SJSA1 (cell line): ENCODE measurements around the gene TREM1. TPM values are rescaled to one million over a fixed set of nuclear protein-coding genes. Genes with fewer than 3 reads are reported as not detected.
"Not testable (repeated sequence)": the region's sequence is repeated elsewhere in the genome, so short reads cannot be mapped to it uniquely, and the experiment has no call there.

Experiments used
- DNase-seq, 2 experiments: peaks; one replicate each; pipeline ENCODE4 v3.0.0-alpha.2; 2015 to 2020; ENCODE audit warnings: low spot score in 2 of 2, low read depth in 1 of 2
- H3K27ac ChIP-seq: fragments of 250-450 bp; sonication (Bioruptor Pico); 2 replicates; pipeline ENCODE4 v1.5.1; 2020; ENCODE audit warnings: mild to moderate bottlenecking, moderate library complexity
- H3K27me3 ChIP-seq: fragments of 250-450 bp; sonication (Bioruptor Pico); replicated peaks from 2 replicates; pipeline ENCODE4 v1.5.1; 2020; ENCODE audit warnings: mild to moderate bottlenecking, moderate library complexity
- H3K36me3 ChIP-seq: fragments of 250-450 bp; sonication (Bioruptor Pico); 2 replicates; pipeline ENCODE4 v1.5.1; 2020; ENCODE audit warnings: mild to moderate bottlenecking
- H3K4me1 ChIP-seq: fragments of 250-450 bp; sonication (Bioruptor Pico); replicated peaks from 2 replicates; pipeline ENCODE4 v1.6.1; 2021; ENCODE audit warnings: mild to moderate bottlenecking
- H3K4me3 ChIP-seq: fragments of 250-450 bp; sonication (Bioruptor Pico); 2 replicates; pipeline ENCODE4 v1.5.1; 2020; ENCODE audit warnings: mild to moderate bottlenecking
- H3K9me3 ChIP-seq: fragments of 250-450 bp; sonication (Bioruptor Pico); replicated peaks from 2 replicates; pipeline ENCODE4 v1.5.1; 2020; ENCODE audit warnings: mild to moderate bottlenecking
- total RNA-seq: library from RNA; depleted of rRNA; stranded (reverse); fragments of >200 nt; shearing (Covaris generic); gene quantifications from 2 replicates; pipeline ENCODE4 v1.2.3, GENCODE V29; 2014

Gene TREM1
- total RNA-seq, 1 experiment from 2014 or later = not detected

DNA sequence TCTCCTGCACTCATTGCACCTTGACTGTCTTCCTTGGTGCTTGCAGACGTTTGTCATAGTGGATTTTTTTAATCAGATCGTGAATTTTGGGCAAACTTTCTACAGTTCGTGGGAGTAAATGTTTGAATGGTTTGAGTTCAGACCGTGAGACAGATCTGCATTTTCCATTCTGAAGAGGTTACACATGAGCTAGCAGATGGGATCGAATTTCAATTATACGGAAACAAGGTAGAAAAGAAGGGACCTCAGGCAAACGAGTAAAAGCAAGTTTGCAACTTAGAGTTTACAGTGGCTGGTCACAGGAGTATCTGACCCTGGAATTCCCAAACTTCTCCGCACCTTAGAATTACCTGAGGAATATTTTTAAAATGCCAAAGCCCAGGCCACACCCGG is 31.8 kb upstream of the TREM1 start:
- DNase-seq = no peak
- H3K9me3 ChIP-seq = no peaks in the 10 kb centered on the region
- H3K4me1 ChIP-seq = peaks cover 11% of the 10 kb centered on the region
- H3K27me3 ChIP-seq = peaks cover 37% of the 10 kb centered on the region
- no peaks in the 10 kb centered on the region for H3K36me3 ChIP-seq
- H3K27ac ChIP-seq = no peak overlapping the region
- H3K4me3 ChIP-seq = no peak overlapping the region

DNA sequence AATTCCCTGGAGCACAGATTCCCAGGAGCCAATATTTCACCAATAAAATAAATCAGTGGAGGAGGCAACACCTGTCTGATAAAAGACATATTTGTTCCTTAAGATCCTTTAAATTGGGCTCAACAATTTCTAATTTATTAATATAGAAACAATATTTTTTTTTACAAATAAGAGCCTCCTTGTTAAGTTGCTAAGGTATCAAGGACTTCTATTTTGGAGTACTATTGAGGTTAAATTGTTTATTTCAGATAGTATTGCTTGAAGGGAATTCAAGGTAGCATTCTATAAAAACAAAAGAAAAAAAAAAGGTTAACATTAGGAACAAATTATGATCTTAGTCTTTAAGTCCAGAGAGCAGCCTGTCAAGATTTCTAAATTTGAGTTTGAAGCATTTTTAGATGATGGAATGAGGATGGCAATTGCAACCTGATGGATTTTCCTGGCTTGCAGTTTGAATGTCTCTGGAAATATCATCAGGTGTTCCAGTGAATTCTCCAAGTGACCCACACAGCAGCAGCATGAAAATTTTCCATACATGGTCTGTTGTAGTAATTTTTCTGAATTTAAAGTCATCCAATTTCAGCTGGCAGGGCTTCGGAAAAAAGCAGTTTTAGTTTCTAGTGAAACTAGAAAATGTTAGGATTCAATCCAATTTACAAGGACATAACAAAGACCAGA is 29.6 kb upstream of the TREM1 start:
- no peak for DNase-seq
- Histone ChIP-seq H3K4me3 (no peak overlapping the region), H3K27ac (no peak overlapping the region), H3K9me3 (no peaks in the 10 kb centered on the region), H3K36me3 (no peaks in the 10 kb centered on the region), H3K4me1 (peaks cover 11% of the 10 kb centered on the region), H3K27me3 (peaks cover 44% of the 10 kb centered on the region)

DNA sequence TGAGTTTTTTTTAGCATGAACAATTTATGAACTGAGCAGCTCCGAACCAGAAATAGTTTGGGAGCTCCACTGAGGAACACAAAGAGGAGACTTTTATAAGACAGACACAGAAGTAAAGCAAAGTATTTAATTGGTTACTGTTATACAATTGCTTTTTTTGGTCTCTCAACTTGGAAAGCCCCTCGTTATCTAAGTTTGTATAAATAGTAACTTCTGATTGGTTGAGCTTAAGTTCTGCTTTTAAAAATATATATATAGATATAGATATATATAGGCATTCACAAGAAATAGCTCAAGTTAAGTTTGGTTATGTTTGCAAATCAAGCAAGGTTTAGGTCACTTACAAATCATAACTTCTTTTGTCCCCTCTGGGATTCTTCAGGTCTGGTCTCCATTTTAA is 28.7 kb upstream of the TREM1 start:
- H3K36me3 ChIP-seq = no peaks in the 10 kb centered on the region
- peaks cover 44% of the 10 kb centered on the region for H3K27me3 ChIP-seq
- no peaks in the 10 kb centered on the region for H3K9me3 ChIP-seq
- no peak overlapping the region for H3K27ac ChIP-seq
- no peak overlapping the region for H3K4me3 ChIP-seq
- DNase-seq = no peak
- peaks cover 6% of the 10 kb centered on the region; the same call in 1 of the 2 replicates for H3K4me1 ChIP-seq

DNA sequence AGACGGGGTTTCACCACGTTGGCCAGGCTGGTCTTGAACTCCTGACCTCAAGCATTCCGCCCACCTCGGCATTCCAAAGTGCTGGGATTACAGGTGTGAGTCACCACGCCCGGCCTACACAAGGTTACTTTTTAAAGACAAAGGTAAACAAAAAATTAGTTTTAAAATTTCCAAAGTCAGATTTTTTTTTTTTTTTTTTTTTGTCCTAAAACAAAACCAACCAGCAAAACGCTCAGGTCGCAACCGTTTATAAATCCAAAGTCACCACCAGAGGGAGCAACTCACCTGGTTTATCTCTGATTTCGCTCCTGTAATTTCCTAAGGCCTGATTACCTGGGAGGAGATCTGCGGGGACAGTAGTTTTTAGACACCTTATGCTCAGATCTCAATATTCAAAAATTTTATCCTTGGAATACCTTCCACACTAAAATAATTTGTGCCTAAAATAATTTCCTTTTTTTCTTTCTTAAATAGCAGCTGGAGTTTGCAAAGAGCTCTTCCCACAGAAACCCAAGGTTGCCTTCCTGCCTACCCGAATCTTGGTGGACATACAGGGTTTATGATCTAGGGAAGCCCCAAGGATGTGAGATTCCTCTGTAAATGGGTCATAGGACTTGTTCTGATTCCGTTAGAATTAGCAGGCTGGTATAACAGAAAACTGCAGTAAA is 19.8 kb upstream of the TREM1 start:
- peak in 1 of 2 experiments; percentile 56 for DNase-seq
- no peaks in the 10 kb centered on the region for H3K4me1 ChIP-seq
- peaks cover 19% of the 10 kb centered on the region for H3K27me3 ChIP-seq
- no peak overlapping the region for H3K4me3 ChIP-seq
- H3K27ac ChIP-seq = no peak overlapping the region
- no peaks in the 10 kb centered on the region for H3K36me3 ChIP-seq
- H3K9me3 ChIP-seq = no peaks in the 10 kb centered on the region; the same call in 1 of the 2 replicates

DNA sequence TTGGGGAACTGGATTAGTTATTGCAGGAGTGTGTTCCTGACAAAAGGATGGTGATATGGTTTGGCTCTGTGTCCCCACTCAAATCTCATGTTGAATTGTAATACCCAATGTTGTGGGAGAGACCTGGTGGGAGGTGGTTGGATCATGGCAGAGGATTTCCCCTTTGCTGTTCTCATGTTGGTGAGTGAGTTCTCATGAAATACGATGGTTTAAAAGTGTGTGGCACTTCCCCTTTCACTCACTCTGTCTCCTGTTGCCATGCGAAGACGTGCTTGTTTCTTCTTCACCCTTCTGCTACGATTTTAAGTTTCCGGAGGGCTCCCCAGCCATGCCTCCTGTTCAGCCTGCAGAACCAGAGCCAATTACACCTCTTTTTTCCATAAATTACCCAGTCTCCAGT is 16.2 kb upstream of the TREM1 start:
- DNase-seq = no peak
- no peaks in the 10 kb centered on the region for H3K4me1 ChIP-seq
- H3K36me3 ChIP-seq = no peaks in the 10 kb centered on the region
- peaks cover 12% of the 10 kb centered on the region for H3K27me3 ChIP-seq
- no peak overlapping the region for H3K27ac ChIP-seq
- no peaks in the 10 kb centered on the region; the same call in 1 of the 2 replicates for H3K9me3 ChIP-seq
- no peak overlapping the region for H3K4me3 ChIP-seq

DNA sequence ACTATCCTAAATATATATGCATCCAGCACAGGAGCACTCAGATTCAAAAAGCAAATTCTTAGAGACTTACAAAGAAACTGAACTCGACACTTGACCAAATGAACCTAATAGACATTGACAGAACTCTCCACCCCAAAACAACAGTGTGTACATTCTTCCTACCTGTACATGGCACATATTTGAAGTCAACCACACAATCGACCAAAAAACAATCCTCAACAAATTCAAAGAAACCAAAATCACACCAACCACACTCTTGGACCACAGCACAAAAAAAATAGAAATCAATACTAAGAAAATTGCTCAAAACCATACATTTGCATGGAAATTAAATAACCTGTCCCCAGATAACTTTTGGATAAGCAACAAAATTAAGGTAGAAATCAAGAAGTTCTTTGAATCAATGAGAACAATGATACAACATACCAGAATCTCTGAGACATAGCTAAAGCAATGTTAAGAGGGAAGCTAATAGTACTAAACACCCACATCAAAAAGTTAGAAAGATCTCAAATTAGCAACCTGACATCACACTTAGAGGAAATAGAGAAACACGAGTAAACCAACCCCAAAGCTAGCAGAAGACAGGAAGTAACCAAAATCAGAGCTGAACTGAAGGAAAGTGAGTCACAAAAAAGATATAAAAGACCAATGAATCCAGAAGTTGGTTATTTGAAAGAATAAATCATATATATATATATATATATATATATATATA is 12.5 kb upstream of the TREM1 start:
- Histone ChIP-seq H3K27ac (no peak overlapping the region), H3K4me1 (no peaks in the 10 kb centered on the region), H3K36me3 (no peaks in the 10 kb centered on the region), H3K4me3 (no peak overlapping the region), H3K9me3 (no peaks in the 10 kb centered on the region), H3K27me3 (no peaks in the 10 kb centered on the region)
- DNase-seq = no peak

DNA sequence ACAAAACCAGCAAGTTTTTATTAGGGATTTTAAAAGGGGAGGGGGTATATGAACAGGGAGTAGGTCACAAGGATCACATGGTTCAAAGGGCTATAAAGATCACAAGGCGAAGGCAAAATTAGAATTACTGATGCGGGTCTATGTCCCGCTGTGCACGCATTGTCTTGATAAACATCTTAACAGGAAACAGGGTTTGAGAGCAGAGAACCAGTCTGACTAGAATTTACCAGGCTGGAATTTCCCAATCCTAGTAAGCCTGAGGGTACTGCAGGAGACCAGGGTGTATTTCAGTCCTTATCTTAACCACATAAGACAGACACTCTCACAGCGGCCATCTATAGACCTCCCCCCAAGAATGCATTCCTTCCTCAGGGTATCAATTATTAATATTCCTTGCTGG is 10.8 kb upstream of the TREM1 start:
- H3K4me3 ChIP-seq, H3K27ac ChIP-seq, H3K4me1 ChIP-seq, DNase-seq, H3K27me3 ChIP-seq, H3K36me3 ChIP-seq, H3K9me3 ChIP-seq: not testable (repeated sequence)

DNA sequence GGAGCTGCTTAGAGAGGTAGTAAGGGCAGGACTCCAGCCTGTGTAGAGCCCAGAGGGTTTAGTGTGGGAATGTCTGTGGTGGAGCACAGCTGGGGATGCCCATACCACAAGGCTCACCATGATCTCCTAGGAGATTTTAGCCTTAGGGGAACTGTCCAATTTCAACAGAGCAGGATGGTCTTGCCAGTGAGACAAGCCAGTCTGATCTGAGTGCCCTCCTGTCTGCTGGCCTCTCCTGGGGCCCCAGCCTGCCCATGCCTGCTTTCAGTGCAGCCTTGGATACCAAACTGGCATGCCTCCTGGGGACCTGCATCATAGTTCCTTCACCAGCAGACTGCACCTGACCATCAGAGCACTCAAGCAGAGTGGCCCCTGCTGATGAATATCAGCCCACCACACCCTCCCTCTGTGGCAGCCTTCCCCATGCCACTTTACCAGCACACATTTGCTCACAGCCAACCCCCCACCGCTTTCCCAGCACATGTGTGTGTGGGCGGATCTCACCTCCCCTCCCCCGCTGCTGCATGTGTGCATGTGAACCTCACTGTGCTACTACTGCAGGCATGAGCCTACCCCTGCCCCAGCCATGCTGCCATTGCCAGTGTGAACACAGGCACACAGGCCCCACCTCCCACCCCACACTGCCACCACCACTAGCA is 7.9 kb upstream of the TREM1 start:
- no peak overlapping the region for H3K4me3 ChIP-seq
- no peaks in the 10 kb centered on the region for H3K9me3 ChIP-seq
- peaks cover 16% of the 10 kb centered on the region for H3K27me3 ChIP-seq
- DNase-seq = no peak
- H3K36me3 ChIP-seq = no peaks in the 10 kb centered on the region
- no peak overlapping the region for H3K27ac ChIP-seq
- H3K4me1 ChIP-seq = no peaks in the 10 kb centered on the region

DNA sequence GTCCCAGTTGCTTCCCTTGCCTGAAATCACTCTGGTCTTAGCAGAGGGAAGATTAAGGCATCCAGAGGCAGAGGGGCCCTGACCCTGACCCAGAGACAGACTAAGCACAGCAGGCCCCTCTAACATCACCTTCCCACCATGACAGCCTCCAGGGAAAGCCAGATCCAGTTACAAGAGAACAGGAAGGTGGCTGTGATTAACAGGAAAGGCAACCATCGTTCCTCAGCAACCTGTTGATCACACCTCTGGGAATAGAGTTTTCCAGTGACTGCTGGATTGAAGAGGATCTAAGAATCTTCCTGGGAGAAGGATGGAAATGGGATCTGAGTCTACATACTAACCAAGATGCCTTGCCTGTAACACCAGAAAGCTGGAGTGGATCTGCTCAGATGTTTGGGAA is 5.2 kb upstream of the TREM1 start:
- H3K27me3 ChIP-seq = peaks cover 36% of the 10 kb centered on the region
- no peak overlapping the region for H3K4me3 ChIP-seq
- no peak overlapping the region for H3K27ac ChIP-seq
- no peaks in the 10 kb centered on the region for H3K4me1 ChIP-seq
- DNase-seq = no peak
- H3K36me3 ChIP-seq = no peaks in the 10 kb centered on the region
- H3K9me3 ChIP-seq = no peaks in the 10 kb centered on the region

DNA sequence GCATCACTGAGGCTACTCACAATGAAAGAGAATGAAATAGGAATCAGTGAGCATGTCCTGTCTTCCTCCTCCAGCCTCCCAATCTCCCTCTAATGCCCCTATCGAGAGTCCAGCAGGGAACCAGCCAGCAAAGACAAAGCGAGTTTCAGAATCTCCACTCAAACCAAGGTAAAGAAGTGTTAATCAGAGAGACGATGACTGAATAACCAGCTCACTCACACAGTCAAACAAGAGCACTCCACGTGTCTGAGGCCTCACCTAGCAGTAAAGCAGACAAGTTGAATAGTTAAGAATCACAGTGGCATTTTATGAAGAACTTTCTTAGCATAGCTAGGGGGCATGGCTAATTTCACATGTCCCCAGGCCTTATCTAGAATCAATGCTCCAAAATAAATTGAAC is 3.3 kb upstream of the TREM1 start:
- no peak for DNase-seq

DNA sequence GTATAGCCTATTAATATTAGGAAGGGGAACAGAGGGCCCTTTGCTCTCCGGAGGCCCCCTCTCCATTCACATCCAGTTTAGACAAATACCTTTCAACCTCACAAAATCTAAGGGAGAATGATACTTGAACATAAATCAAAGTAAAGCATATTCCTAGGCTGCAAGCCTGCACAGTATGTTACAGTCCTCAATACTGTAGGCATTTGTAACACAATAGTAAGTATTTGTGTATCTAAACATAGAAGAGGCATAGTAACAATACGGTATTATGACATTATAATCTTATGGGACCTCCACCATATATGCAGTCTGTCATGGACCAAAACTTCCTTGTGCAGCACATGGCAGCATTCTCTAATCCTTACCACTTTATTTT is 2.3 kb upstream of the TREM1 start:
- no peak for DNase-seq
- Histone ChIP-seq H3K27me3 (peaks cover 36% of the 10 kb centered on the region), H3K4me1 (no peaks in the 10 kb centered on the region), H3K36me3 (no peaks in the 10 kb centered on the region), H3K9me3 (no peaks in the 10 kb centered on the region), H3K4me3 (no peak overlapping the region), H3K27ac (no peak overlapping the region)

More for the DNA sequence above, 3.3 kb upstream of the TREM1 start:
- Histone ChIP-seq H3K4me1 (no peaks in the 10 kb centered on the region), H3K27ac (no peak overlapping the region), H3K36me3 (no peaks in the 10 kb centered on the region), H3K27me3 (peaks cover 36% of the 10 kb centered on the region), H3K9me3 (no peaks in the 10 kb centered on the region), H3K4me3 (no peak overlapping the region)

DNA sequence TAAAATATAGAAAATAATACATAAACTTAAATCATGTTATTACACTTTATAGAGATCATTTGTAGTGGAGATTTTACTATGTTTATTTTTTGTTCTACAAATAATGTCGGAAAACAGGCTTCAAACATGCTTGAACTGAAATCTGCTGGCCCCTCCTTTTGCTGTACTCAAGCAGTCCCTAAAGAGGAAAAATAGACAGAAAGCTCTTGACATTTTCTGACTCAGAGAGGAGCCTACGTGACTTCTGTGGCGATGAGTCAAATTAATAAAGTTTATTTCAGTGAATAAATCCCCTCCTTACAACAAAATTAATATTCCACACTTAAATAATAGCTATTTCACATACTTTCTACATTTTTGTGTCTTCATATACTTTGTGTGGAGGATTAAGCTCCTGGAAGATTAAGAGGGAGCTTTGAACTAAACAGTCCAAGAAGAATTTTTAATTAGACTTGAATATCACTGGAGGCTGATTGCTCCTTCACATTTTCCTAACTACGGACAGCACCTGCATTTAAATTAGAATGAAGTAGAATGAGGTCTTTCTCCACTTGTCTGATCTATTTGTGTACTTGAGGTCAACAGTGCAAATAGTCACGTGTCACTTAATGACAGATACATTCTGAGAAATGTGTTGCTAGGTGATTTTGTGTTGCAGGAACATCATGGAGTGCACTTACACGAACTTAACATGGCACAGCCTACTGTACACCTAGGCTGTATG is 1.7 kb upstream of the TREM1 start:
- Histone ChIP-seq H3K4me3 (no peak overlapping the region), H3K9me3 (no peaks in the 10 kb centered on the region), H3K4me1 (no peaks in the 10 kb centered on the region), H3K27ac (no peak overlapping the region), H3K27me3 (peaks cover 36% of the 10 kb centered on the region), H3K36me3 (no peaks in the 10 kb centered on the region)
- DNase-seq = no peak

DNA sequence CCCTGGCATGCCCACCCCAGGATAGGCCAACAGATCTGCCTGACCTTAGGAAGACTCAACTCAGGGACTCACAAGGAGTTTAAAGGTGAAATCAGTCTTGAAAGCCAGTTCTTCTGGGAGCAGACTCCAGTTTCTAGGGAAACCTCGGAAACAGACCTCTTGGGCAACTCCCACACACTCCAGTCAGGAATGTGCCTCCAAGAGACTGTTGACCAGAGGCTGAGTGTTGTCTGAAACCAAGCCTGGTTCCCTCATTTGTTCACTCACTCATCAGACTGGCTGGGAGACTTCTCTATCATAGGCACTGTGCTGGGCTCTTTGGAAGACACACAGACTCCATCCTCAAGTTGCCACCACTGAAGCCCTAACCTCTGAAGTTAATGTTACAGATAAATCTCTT is 1.8 kb downstream of the TREM1 start:
- H3K36me3 ChIP-seq = no peaks in the 10 kb centered on the region
- peaks cover 22% of the 10 kb centered on the region for H3K27me3 ChIP-seq
- no peak overlapping the region for H3K27ac ChIP-seq
- no peak for DNase-seq
- H3K9me3 ChIP-seq = no peaks in the 10 kb centered on the region
- no peaks in the 10 kb centered on the region for H3K4me1 ChIP-seq
- no peak overlapping the region for H3K4me3 ChIP-seq
